HEK293T (cell line): ENCODE results near the gene ERMP1.

Experiments
- CTCF ChIA-PET: fragments of 350-600 bp; formaldehyde crosslinking; extraction: SDS; loops from one replicate; lab custom pipeline; 2021; ENCODE audit warnings: antibody characterized with exemption, inconsistent platforms; lab: Yijun Ruan, JAX
- POLR2A ChIA-PET: fragments of 350-600 bp; formaldehyde crosslinking; extraction: SDS; loops from one replicate; lab custom pipeline; 2020; ENCODE audit warnings: antibody characterized with exemption, inconsistent platforms; lab: Yijun Ruan, JAX
- DNase-seq: peaks from one replicate; pipeline ENCODE4 v3.0.0; 2012; ENCODE audit warnings: mixed read lengths; ENCODE audit errors: extremely low spot score
- ARNT ChIP-seq: fragments of 450-650 bp; IDR thresholded peaks from 2 replicates; pipeline ENCODE4 v1.6.1; 2017; ENCODE audit warnings: mild to moderate bottlenecking
- BHLHE40 ChIP-seq: fragments of 450-650 bp; IDR thresholded peaks from 2 replicates; pipeline ENCODE4 v1.6.1; 2016; ENCODE audit warnings: mild to moderate bottlenecking, moderate library complexity, borderline replicate concordance
- CTBP1 ChIP-seq: fragments of 450-650 bp; IDR thresholded peaks from 2 replicates; pipeline ENCODE4 v1.6.1; 2016; ENCODE audit warnings: borderline replicate concordance
- ELF4 ChIP-seq: fragments of 450-650 bp; IDR thresholded peaks from 2 replicates; pipeline ENCODE4 v1.6.1; 2017; ENCODE audit warnings: antibody characterized with exemption
- FOXA1 ChIP-seq: fragments of 450-650 bp; IDR thresholded peaks from 2 replicates; pipeline ENCODE4 v1.6.1; 2016; ENCODE audit warnings: mild to moderate bottlenecking
- FOXK2 ChIP-seq: fragments of 450-650 bp; IDR thresholded peaks from 2 replicates; pipeline ENCODE4 v1.6.1; 2016; ENCODE audit warnings: mild to moderate bottlenecking
- FOXM1 ChIP-seq: fragments of 450-650 bp; IDR thresholded peaks from 2 replicates; pipeline ENCODE4 v1.6.1; 2017; ENCODE audit warnings: mild to moderate bottlenecking, borderline replicate concordance
- HDGF ChIP-seq: fragments of 450-650 bp; IDR thresholded peaks from 2 replicates; pipeline ENCODE4 v1.6.1; 2017; ENCODE audit warnings: antibody characterized with exemption, borderline replicate concordance
- L3MBTL2 ChIP-seq: fragments of 450-650 bp; conservative IDR thresholded peaks from 2 replicates; pipeline ENCODE4 v1.6.1; 2016; ENCODE audit warnings: mild to moderate bottlenecking
- LEF1 ChIP-seq: fragments of 450-650 bp; IDR thresholded peaks from 2 replicates; pipeline ENCODE4 v1.6.1; 2017; ENCODE audit warnings: mild to moderate bottlenecking, borderline replicate concordance
- NFRKB ChIP-seq: fragments of 450-650 bp; IDR thresholded peaks from 2 replicates; pipeline ENCODE4 v1.6.1; 2016; ENCODE audit warnings: mild to moderate bottlenecking, moderate library complexity
- PKNOX1 ChIP-seq: fragments of 450-650 bp; IDR thresholded peaks from 2 replicates; pipeline ENCODE4 v1.6.1; 2016
- SP1 ChIP-seq: fragments of 450-650 bp; IDR thresholded peaks from 2 replicates; pipeline ENCODE4 v1.6.1; 2017
- SUZ12 ChIP-seq: fragments of 450-650 bp; IDR thresholded peaks from 2 replicates; pipeline ENCODE4 v1.6.1; 2016; ENCODE audit warnings: mild to moderate bottlenecking
- TARDBP ChIP-seq: fragments of 450-650 bp; IDR thresholded peaks from 2 replicates; pipeline ENCODE4 v1.6.1; 2016
- ZNF384 ChIP-seq: fragments of 450-650 bp; IDR thresholded peaks from 2 replicates; pipeline ENCODE4 v1.6.1; 2016

ERMP1 gene

GRCh38 chr9:5790923-5791322 is 42.0 kb downstream of the ERMP1 start:
- DNase-seq = no peak
- POLR2A ChIA-PET = no interaction called here
- no peak for TF ChIP-seq SUZ12
- TF ChIP-seq HDGF = no peak
- no peak for TF ChIP-seq TARDBP
- TF ChIP-seq FOXM1 = no peak
- no peak for TF ChIP-seq ELF4
- TF ChIP-seq FOXK2 = no peak
- no peak for TF ChIP-seq FOXA1
- no peak for TF ChIP-seq CTBP1
- TF ChIP-seq ZNF384 = no peak
- TF ChIP-seq BHLHE40 = no peak
- no peak for TF ChIP-seq L3MBTL2
- no peak for TF ChIP-seq NFRKB
- no peak for TF ChIP-seq ARNT
- CTCF ChIA-PET = no interaction called here

GRCh38 chr9:5789489-5789888 is 43.4 kb downstream of the ERMP1 start:
- CTCF ChIA-PET = interaction anchor here (0.6 kb wide), 1 partner anchor 9 kb away, joined by 3 read pairs; no protein-coding TSS in a partner anchor
- TF ChIP-seq CTBP1 = no peak
- TF ChIP-seq NFRKB = no peak
- TF ChIP-seq L3MBTL2 = no peak
- TF ChIP-seq PKNOX1 = no peak
- TF ChIP-seq SUZ12 = no peak
- no peak for TF ChIP-seq ZNF384
- TF ChIP-seq BHLHE40 = no peak
- no peak for TF ChIP-seq HDGF
- no peak for TF ChIP-seq LEF1
- TF ChIP-seq TARDBP = no peak
- no peak for TF ChIP-seq ELF4
- no peak for TF ChIP-seq SP1
- TF ChIP-seq FOXM1 = no peak
- TF ChIP-seq FOXK2 = no peak
- TF ChIP-seq FOXA1 = no peak
- TF ChIP-seq ARNT = no peak
- no peak for DNase-seq
- POLR2A ChIA-PET = no interaction called here

- DNase-seq = no peak
- CTCF ChIA-PET = no interaction called here
- TF ChIP-seq FOXA1 (no peak), ARNT (no peak), ZNF384 (no peak), SP1 (no peak), HDGF (no peak), CTBP1 (no peak), L3MBTL2 (no peak), PKNOX1 (no peak), TARDBP (no peak), ELF4 (no peak), NFRKB (no peak), FOXK2 (no peak), LEF1 (no peak), BHLHE40 (no peak)
- POLR2A ChIA-PET = no interaction called here
Observed at GRCh38 chr9:5787759-5788302, 45.1 kb downstream of the ERMP1 start.

- ChIA-PET POLR2A (no interaction called here), CTCF (no interaction called here)
- TF ChIP-seq TARDBP (no peak), SP1 (no peak), HDGF (no peak), BHLHE40 (no peak), CTBP1 (no peak), NFRKB (no peak), FOXM1 (no peak), L3MBTL2 (no peak), LEF1 (no peak), ZNF384 (no peak), ARNT (no peak), SUZ12 (no peak), FOXA1 (no peak), ELF4 (no peak), FOXK2 (no peak)
- DNase-seq = no peak
Observed at GRCh38 chr9:5787220-5787619, 45.7 kb downstream of the ERMP1 start.

GRCh38 chr9:5786370-5787127 is 46.4 kb downstream of the ERMP1 start:
- CTCF ChIA-PET = no interaction called here
- POLR2A ChIA-PET = no interaction called here
- no peak for TF ChIP-seq NFRKB
- TF ChIP-seq LEF1 = no peak
- no peak for TF ChIP-seq ARNT
- no peak for TF ChIP-seq CTBP1
- no peak for TF ChIP-seq SP1
- TF ChIP-seq ELF4 = no peak
- TF ChIP-seq FOXM1 = no peak
- TF ChIP-seq FOXA1 = no peak
- no peak for TF ChIP-seq PKNOX1
- TF ChIP-seq TARDBP = no peak
- no peak for TF ChIP-seq SUZ12
- DNase-seq = no peak
